ENCODE results near the gene EGLN3.
A peak's percentile ranks its signal among the peaks of the same experiment; 100 is the strongest.

- peak; percentile 34; the same call in 1 of the 2 replicates for TF ChIP-seq GATA3 (IDR thresholded peaks at IDR 0.05; ENCODE audit: low read depth, low read length)
- peak; percentile 71 for TF ChIP-seq GATA2 (IDR thresholded peaks at IDR 0.05; ENCODE audit: low read depth, low read length)
These were observed 28.2 kb upstream of the EGLN3 start for GRCh38 chr14:33978892-33979612.

All from SH-SY5Y (cell line).